K562 (cell line): ENCODE measurements around the gene PDCD6IP. TPM values are rescaled to one million over a fixed set of nuclear protein-coding genes. Genes with fewer than 3 reads are reported as not detected.

Experiments used
- ARHGAP35 ChIP-seq: fragments of 450-650 bp; IDR thresholded peaks from 2 replicates; pipeline ENCODE4 v1.6.1; 2018; ENCODE audit not compliant: partially characterized antibody
- BCOR ChIP-seq: fragments of 450-650 bp; IDR thresholded peaks from 2 replicates; pipeline ENCODE4 v1.6.1; 2016
- BHLHE40 ChIP-seq: IDR thresholded peaks from 2 replicates; pipeline ENCODE4 v1.6.1; 2011; ENCODE audit warnings: low read length, improper control_type of control experiment
- CBX8 ChIP-seq: fragments of 200-600 bp; sonication (generic); IDR thresholded peaks from 2 replicates; pipeline ENCODE4 v1.6.1; 2012; ENCODE audit warnings: borderline replicate concordance, mixed run types, low read depth, mild to moderate bottlenecking, moderate library complexity, mixed read lengths, low read length, control low read depth, inconsistent platforms; ENCODE audit not compliant: poor library complexity, severe bottlenecking; ENCODE audit errors: extremely low read depth
- CEBPB ChIP-seq: fragments of 450-650 bp; IDR thresholded peaks from 2 replicates; pipeline ENCODE4 v1.6.1; 2016; ENCODE audit warnings: missing genetic modification characterization, missing compliant biosample characterization
- CREB3 ChIP-seq: fragments of 450-650 bp; conservative IDR thresholded peaks from 2 replicates; pipeline ENCODE4 v1.6.1; 2016; ENCODE audit warnings: missing genetic modification characterization, low read depth, mild to moderate bottlenecking, missing compliant biosample characterization, moderate library complexity
- GATAD2A ChIP-seq: fragments of 450-650 bp; IDR thresholded peaks from 2 replicates; pipeline ENCODE4 v1.6.1; 2017
- GTF2F1 ChIP-seq: IDR thresholded peaks from 2 replicates; pipeline ENCODE4 v1.6.1; 2011; ENCODE audit warnings: low read depth, low read length, improper control_type of control experiment
- HEY1 ChIP-seq: fragments of 250-450 bp; sonication (Bioruptor Pico); IDR thresholded peaks from 2 replicates; pipeline ENCODE4 v1.5.0; 2020; ENCODE audit warnings: mild to moderate bottlenecking, moderate library complexity, borderline replicate concordance
- HNRNPLL ChIP-seq: fragments of 200-400 bp; formaldehyde crosslinking; IDR thresholded peaks from 2 replicates; pipeline ENCODE4 v1.6.1; 2017; ENCODE audit warnings: low read length, low read depth, mild to moderate bottlenecking; ENCODE audit not compliant: poor library complexity, severe bottlenecking
- LCOR ChIP-seq: sonication (generic); formaldehyde crosslinking; IDR thresholded peaks from 2 replicates; pipeline ENCODE4 v1.8.0; 2022; ENCODE audit warnings: mild to moderate bottlenecking, missing genetic modification reagents
- MTA3 ChIP-seq: fragments of 450-650 bp; formaldehyde crosslinking; IDR thresholded peaks from 2 replicates; pipeline ENCODE4 v1.6.1; 2017; ENCODE audit warnings: mild to moderate bottlenecking, borderline replicate concordance
- MXI1 ChIP-seq: IDR thresholded peaks from 2 replicates; pipeline ENCODE4 v1.6.1; 2011; ENCODE audit warnings: low read depth, mild to moderate bottlenecking, improper control_type of control experiment, low read length
- NR2C2 ChIP-seq, 2 experiments: fragments of 200-800 bp in 1 of 2; sonication (Bioruptor generic) in 1 of 2; sonication (generic) in 1 of 2; formaldehyde crosslinking in 1 of 2; IDR thresholded peaks; 2 replicates each; pipeline versions ENCODE4 v1.6.1 to v1.8.0; 2016 to 2022; ENCODE audit warnings: mild to moderate bottlenecking in 1 of 2, missing compliant biosample characterization in 1 of 2, missing genetic modification characterization in 1 of 2, missing genetic modification reagents in 1 of 2
- SAP30 ChIP-seq: fragments of 200-600 bp; sonication (generic); IDR thresholded peaks from 2 replicates; pipeline ENCODE4 v1.6.1; 2012; ENCODE audit warnings: borderline replicate concordance, low read depth, mild to moderate bottlenecking, moderate library complexity, low read length, control low read depth, inconsistent platforms; ENCODE audit not compliant: insufficient read depth, poor library complexity, severe bottlenecking
- SIRT6 ChIP-seq: IDR thresholded peaks from one replicate; pipeline ENCODE4 v1.6.1; 2012; ENCODE audit warnings: low read depth, mild to moderate bottlenecking, control low read depth, inconsistent platforms, low read length, moderate library complexity
- SPI1 ChIP-seq: IDR thresholded peaks from 2 replicates; pipeline ENCODE4 v1.6.1; 2011; ENCODE audit warnings: low read depth, low read length, control low read depth, borderline replicate concordance
- TCFL5 ChIP-seq: fragments of 250-450 bp; sonication (Bioruptor Pico); conservative IDR thresholded peaks from 2 replicates; pipeline ENCODE4 v1.6.1; 2021; ENCODE audit warnings: mild to moderate bottlenecking, moderate library complexity, matching md5 sums
- TOE1 ChIP-seq, 2 experiments: fragments of 450-650 bp in 1 of 2; sonication (generic) in 1 of 2; formaldehyde crosslinking in 1 of 2; IDR thresholded peaks; 2 replicates each; pipeline versions ENCODE4 v1.7.1 to v1.8.0; 2016 to 2022; ENCODE audit warnings: borderline replicate concordance in 2 of 2, mild to moderate bottlenecking in 2 of 2, antibody characterized with exemption in 1 of 2, inconsistent platforms in 1 of 2, low read depth in 1 of 2, missing genetic modification reagents in 1 of 2, moderate library complexity in 1 of 2
- ZC3H11A ChIP-seq: IDR thresholded peaks from 2 replicates; pipeline ENCODE4 v1.6.1; 2012; ENCODE audit warnings: low read depth, low read length, improper control_type of control experiment
- ZFP36 ChIP-seq: fragments of 150-350 bp; IDR thresholded peaks from 2 replicates; pipeline ENCODE4 v1.6.1; 2018; ENCODE audit warnings: low read length, low read depth; ENCODE audit not compliant: partially characterized antibody
- ZNF140 ChIP-seq: fragments of 250-450 bp; sonication (Bioruptor Pico); IDR thresholded peaks from 2 replicates; pipeline ENCODE4 v1.8.0; 2021; ENCODE audit warnings: moderate library complexity, mild to moderate bottlenecking, inconsistent platforms
- ZNF311 ChIP-seq: fragments of 250-450 bp; sonication (Bioruptor Pico); IDR thresholded peaks from 2 replicates; pipeline ENCODE4 v1.4.0; 2020; ENCODE audit warnings: mild to moderate bottlenecking, moderate library complexity
- ZNF589 ChIP-seq: fragments of 200-800 bp; sonication (Bioruptor generic); IDR thresholded peaks from 2 replicates; pipeline ENCODE4 v1.6.1; 2016; ENCODE audit warnings: low read depth, missing genetic modification characterization, missing compliant biosample characterization
- polyA plus RNA-seq, 8 experiments: library from polyadenylated mRNA; depleted of rRNA in 4 of 8; stranded (reverse) in 5 of 8; unstranded in 3 of 8; fragments of >200 nt; fragmentation: Nextera tagmentation in 2 of 8; fragmentation: Illumina TruSeq in 1 of 8; extraction: Ambion mirVana in 2 of 8; extraction: Trizol in 1 of 8; gene quantifications; 2 replicates each; pipeline versions ENCODE4 v1.2.1 to v1.2.3, GENCODE V29; 2011 to 2014; ENCODE audit warnings: inconsistent platforms in 1 of 8, missing spikeins in 1 of 8
- total RNA-seq, 7 experiments: library from RNA; depleted of rRNA in 6 of 7; stranded (reverse); fragments of >200 nt in 6 of 7; fragmentation: Illumina TruSeq in 2 of 7; extraction: Trizol in 2 of 7; gene quantifications; 2 replicates each; pipeline versions ENCODE4 v1.2.1 to v1.2.3, GENCODE V29; 2011 to 2021; ENCODE audit warnings: low replicate concordance in 1 of 7
- TF ChIP-seq, protein P1 (sequence below): fragments of 250-450 bp; sonication (Bioruptor Pico); IDR thresholded peaks from 2 replicates; pipeline ENCODE4 v1.9.0; 2021; ENCODE audit warnings: mild to moderate bottlenecking, inconsistent platforms

The PDCD6IP gene
- total and polyA plus RNA-seq, 9 of the 15 experiments (the other 6 are each of a cell fraction or from before 2014, with no cell fraction given), result 40.2 to 302 (median 122) TPM

GRCh38 chr3:33901862-33902563 lies 103.6 kb downstream of the PDCD6IP start (continued):
- no peak for TF ChIP-seq NR2C2 (CRISPR knock-in tag; IDR thresholded peaks at IDR 0.05)
- peak; percentile 12; the same call in 1 of the 2 replicates for TF ChIP-seq NR2C2 (tag; IDR thresholded peaks at IDR 0.05)
- TF ChIP-seq, protein P1, sequence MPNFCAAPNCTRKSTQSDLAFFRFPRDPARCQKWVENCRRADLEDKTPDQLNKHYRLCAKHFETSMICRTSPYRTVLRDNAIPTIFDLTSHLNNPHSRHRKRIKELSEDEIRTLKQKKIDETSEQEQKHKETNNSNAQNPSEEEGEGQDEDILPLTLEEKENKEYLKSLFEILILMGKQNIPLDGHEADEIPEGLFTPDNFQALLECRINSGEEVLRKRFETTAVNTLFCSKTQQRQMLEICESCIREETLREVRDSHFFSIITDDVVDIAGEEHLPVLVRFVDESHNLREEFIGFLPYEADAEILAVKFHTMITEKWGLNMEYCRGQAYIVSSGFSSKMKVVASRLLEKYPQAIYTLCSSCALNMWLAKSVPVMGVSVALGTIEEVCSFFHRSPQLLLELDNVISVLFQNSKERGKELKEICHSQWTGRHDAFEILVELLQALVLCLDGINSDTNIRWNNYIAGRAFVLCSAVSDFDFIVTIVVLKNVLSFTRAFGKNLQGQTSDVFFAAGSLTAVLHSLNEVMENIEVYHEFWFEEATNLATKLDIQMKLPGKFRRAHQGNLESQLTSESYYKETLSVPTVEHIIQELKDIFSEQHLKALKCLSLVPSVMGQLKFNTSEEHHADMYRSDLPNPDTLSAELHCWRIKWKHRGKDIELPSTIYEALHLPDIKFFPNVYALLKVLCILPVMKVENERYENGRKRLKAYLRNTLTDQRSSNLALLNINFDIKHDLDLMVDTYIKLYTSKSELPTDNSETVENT (CRISPR knock-in tag), result no peak
- no peak for TF ChIP-seq ARHGAP35
- 0 out of 2 replicates have a peak, but pooled peaks have one; percentile 22 for TF ChIP-seq GATAD2A
- TF ChIP-seq TOE1 (IDR thresholded peaks at IDR 0.05; ENCODE audit: borderline replicate concordance), result no peak
- TF ChIP-seq TOE1 (CRISPR knock-in tag; IDR thresholded peaks at IDR 0.05; ENCODE audit: borderline replicate concordance, low read depth), result no peak
- no peak for TF ChIP-seq CBX8
- TF ChIP-seq ZNF589 (CRISPR knock-in tag), result no peak
- no peak for TF ChIP-seq BHLHE40
- no peak for TF ChIP-seq TCFL5 (CRISPR knock-in tag)
- no peak for TF ChIP-seq MXI1
- TF ChIP-seq CEBPB (tag), result no peak
- TF ChIP-seq HNRNPLL, result no peak
- TF ChIP-seq ZFP36, result no peak
- TF ChIP-seq SIRT6, result no peak
- no peak for TF ChIP-seq ZNF140 (CRISPR knock-in tag)
- TF ChIP-seq LCOR (CRISPR knock-in tag), result 0 out of 2 replicates have a peak, but pooled peaks have one; percentile 10
- TF ChIP-seq ZC3H11A, result no peak
- TF ChIP-seq MTA3, result 0 out of 2 replicates have a peak, but pooled peaks have one; percentile 51
- no peak for TF ChIP-seq SPI1
- TF ChIP-seq SAP30, result no peak
- no peak for TF ChIP-seq GTF2F1
- TF ChIP-seq CREB3 (tag), result 0 out of 2 replicates have a peak, but pooled peaks have one; percentile 18
- no peak for TF ChIP-seq BCOR
- TF ChIP-seq HEY1 (CRISPR knock-in tag), result no peak
- no peak for TF ChIP-seq ZNF311
